ENCODE results near the gene CACHD1. TPM values are rescaled to one million over a fixed set of nuclear protein-coding genes. Genes with fewer than 3 reads are reported as not detected.

CACHD1 gene
- total RNA-seq: 2.1 and 11.1 TPM in 2 replicates

DNA sequence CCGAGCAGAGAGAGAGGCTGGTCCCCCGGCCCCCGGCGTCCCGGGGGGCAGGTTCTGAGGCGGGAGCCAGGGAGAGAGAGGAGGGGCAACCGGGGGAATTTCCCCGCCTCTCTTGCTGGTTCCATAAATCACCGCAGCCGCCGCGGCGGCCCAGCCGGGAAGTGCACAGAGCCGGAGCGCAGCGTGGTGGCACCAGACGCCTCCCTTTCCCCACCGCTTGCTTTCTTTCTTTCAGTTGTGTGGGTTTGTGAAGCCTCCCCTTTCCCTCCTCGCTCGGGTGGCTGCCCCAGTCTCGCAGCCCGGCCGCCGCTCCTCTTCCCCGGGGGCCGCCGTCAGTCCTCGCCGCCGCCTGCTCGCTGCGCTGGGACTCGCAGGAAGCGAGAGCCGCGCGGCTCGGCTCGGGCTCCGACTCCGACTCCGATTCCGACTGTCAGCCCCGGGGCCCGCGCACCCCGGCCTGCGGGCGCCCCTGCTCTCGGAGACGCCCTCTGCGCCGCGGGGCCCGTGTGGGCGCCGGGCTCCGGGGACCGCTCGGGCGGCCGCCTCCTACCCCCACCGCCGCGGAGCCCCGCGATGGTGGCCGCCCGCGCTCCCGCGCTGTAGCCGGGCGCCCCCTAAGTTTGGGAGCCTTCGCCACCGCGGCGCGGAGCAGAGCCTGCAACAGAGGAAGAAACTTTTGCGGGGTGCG, at the start of gene CACHD1:
TSS of gene CACHD1 (plus strand) at position 153 of the 688 bp plus-strand sequence. CDS start 616 bp downstream, outside the sequence.

All from nasal cavity respiratory epithelium epithelial cell of viscerocranial mucosa (primary cell).